Keratinocyte (primary cell): Measurements from ENCODE around the gene DEPDC4. TPM values are rescaled to one million over a fixed set of nuclear protein-coding genes. Genes with fewer than 3 reads are reported as not detected.
"Not testable (repeated sequence)": the region's sequence is repeated elsewhere in the genome, so short reads cannot be mapped to it uniquely, and the experiment has no call there.

Experiments used
- DNase-seq: peaks from one replicate; pipeline ENCODE4 v3.0.0-alpha.2; 2011; ENCODE audit warnings: low read depth, missing footprints, low spot score
- FAIRE-seq: peaks from 2 replicates; lab custom pipeline; 2011; peaks lifted over from hg19 to GRCh38; lab: Jason Lieb, UNC
- H2AFZ ChIP-seq: 2 replicates; pipeline ENCODE4 v1.6.0; 2012; ENCODE audit warnings: low read length, control low read depth, inconsistent platforms; ENCODE audit not compliant: control insufficient read depth
- H3K27ac ChIP-seq: 2 replicates; pipeline ENCODE4 v1.5.1; 2011; ENCODE audit warnings: low read length; ENCODE audit not compliant: control insufficient read depth, insufficient read depth
- H3K27me3 ChIP-seq: 3 replicates; pipeline ENCODE4 v1.6.0; 2011; ENCODE audit warnings: low read length; ENCODE audit not compliant: control insufficient read depth, insufficient read depth; ENCODE audit errors: extremely low read depth
- H3K36me3 ChIP-seq, 2 experiments: 2 replicates in 1 of 2; 3 replicates in 1 of 2; pipeline ENCODE4 v1.5.1; 2011; ENCODE audit warnings: low read length in 2 of 2, mild to moderate bottlenecking in 1 of 2; ENCODE audit not compliant: control insufficient read depth in 2 of 2, insufficient read depth in 2 of 2; ENCODE audit errors: extremely low read depth in 1 of 2
- H3K4me1 ChIP-seq: 3 replicates; pipeline ENCODE4 v1.5.1; 2011; ENCODE audit warnings: low read length; ENCODE audit not compliant: control insufficient read depth, insufficient read depth; ENCODE audit errors: extremely low read depth
- H3K4me2 ChIP-seq: 3 replicates; pipeline ENCODE4 v1.6.0; 2011; ENCODE audit warnings: low read depth, low read length; ENCODE audit not compliant: control insufficient read depth, insufficient read depth; ENCODE audit errors: extremely low read depth
- H3K4me3 ChIP-seq, 3 experiments: fragments of 200-600 bp in 1 of 3; sonication (generic) in 1 of 3; 2 replicates in 2 of 3; 3 replicates in 1 of 3; pipeline ENCODE4 v1.5.1; 2011 to 2016; ENCODE audit warnings: low read length in 3 of 3, mild to moderate bottlenecking in 3 of 3, control low read depth in 2 of 3, inconsistent platforms in 1 of 3, low read depth in 1 of 3, mixed read lengths in 1 of 3, mixed run types in 1 of 3, moderate library complexity in 1 of 3; ENCODE audit not compliant: control insufficient read depth in 2 of 3, insufficient read depth in 2 of 3; ENCODE audit errors: extremely low read depth in 1 of 3
- H3K79me2 ChIP-seq: 2 replicates; pipeline ENCODE4 v1.6.0; 2012; ENCODE audit warnings: low read length; ENCODE audit not compliant: control insufficient read depth, insufficient read depth
- H3K9ac ChIP-seq: 3 replicates; pipeline ENCODE4 v1.6.0; 2011; ENCODE audit warnings: low read length; ENCODE audit not compliant: control insufficient read depth, insufficient read depth; ENCODE audit errors: extremely low read depth
- H3K9me1 ChIP-seq: 3 replicates; pipeline ENCODE4 v1.6.0; 2011; ENCODE audit warnings: low read length; ENCODE audit not compliant: control insufficient read depth, insufficient read depth; ENCODE audit errors: extremely low read depth
- H3K9me3 ChIP-seq: 2 replicates; pipeline ENCODE4 v1.5.1; 2012; ENCODE audit warnings: low read depth, low read length; ENCODE audit not compliant: control insufficient read depth
- H4K20me1 ChIP-seq: 3 replicates; pipeline ENCODE4 v1.6.0; 2011; ENCODE audit warnings: low read length; ENCODE audit not compliant: control insufficient read depth, insufficient read depth; ENCODE audit errors: extremely low read depth
- EZH2 ChIP-seq: IDR thresholded peaks from one replicate; pipeline ENCODE4 v1.6.1; 2012; ENCODE audit warnings: inconsistent platforms, mild to moderate bottlenecking, low read length, moderate library complexity
- dilution Hi-C: fragments of 300-500 bp; cut with MboI; formaldehyde crosslinking; loops from one replicate; pipeline ENCODE4 v1.7.0; 2020; ENCODE audit warnings: low sequenced_read_pairs; ENCODE audit not compliant: extremely low pct_ligation_motif_present
- polyA plus RNA-seq, 5 experiments: library from polyadenylated mRNA; depleted of rRNA in 3 of 5; stranded (reverse) in 3 of 5; stranded (forward) in 1 of 5; unstranded in 1 of 5; fragments of >200 nt; gene quantifications; 1 replicate in 1 of 5; 2 replicates in 3 of 5; 3 replicates in 1 of 5; pipeline versions ENCODE4 v1.2.1 to v1.2.3, GENCODE V29; 2011 to 2012; ENCODE audit warnings: missing spikeins in 2 of 5, low read depth in 1 of 5, low replicate concordance in 1 of 5
- TF ChIP-seq, protein P1 (sequence below), 3 experiments: IDR thresholded peaks in 1 of 3; conservative IDR thresholded peaks in 1 of 3; optimal IDR thresholded peaks in 1 of 3; 2 replicates in 2 of 3; 3 replicates in 1 of 3; pipeline versions ENCODE3 to v1.5.1; 2011; ENCODE audit warnings: low read length in 3 of 3, mild to moderate bottlenecking in 3 of 3, moderate library complexity in 2 of 3, control low read depth in 1 of 3, inconsistent platforms in 1 of 3; ENCODE audit not compliant: insufficient read depth in 2 of 3; ENCODE audit errors: extremely low read depth in 1 of 3

The DEPDC4 gene
- polyA plus RNA-seq, 1 donor (not counting 4 experiments of a cell fraction or from before 2014, with no cell fraction given) = 2.4 TPM

- H3K27me3 ChIP-seq = no peaks in the 10 kb centered on the region
- H3K79me2 ChIP-seq = no peaks in the 10 kb centered on the region
- peak overlapping the region; percentile 69 for H3K4me2 ChIP-seq
- H3K9ac ChIP-seq = no peak overlapping the region
- no peaks in the 10 kb centered on the region for H3K36me3 ChIP-seq
- no peaks in the 10 kb centered on the region for H3K9me3 ChIP-seq
- H3K4me3 ChIP-seq = peak overlapping the region in 1 of 3 experiments; percentile 7
- H3K4me1 ChIP-seq = peaks cover 19% of the 10 kb centered on the region
- H3K9me1 ChIP-seq = no peaks in the 10 kb centered on the region
- no peaks in the 10 kb centered on the region for H4K20me1 ChIP-seq
- TF ChIP-seq EZH2 = no peak
- TF ChIP-seq, protein P1, sequence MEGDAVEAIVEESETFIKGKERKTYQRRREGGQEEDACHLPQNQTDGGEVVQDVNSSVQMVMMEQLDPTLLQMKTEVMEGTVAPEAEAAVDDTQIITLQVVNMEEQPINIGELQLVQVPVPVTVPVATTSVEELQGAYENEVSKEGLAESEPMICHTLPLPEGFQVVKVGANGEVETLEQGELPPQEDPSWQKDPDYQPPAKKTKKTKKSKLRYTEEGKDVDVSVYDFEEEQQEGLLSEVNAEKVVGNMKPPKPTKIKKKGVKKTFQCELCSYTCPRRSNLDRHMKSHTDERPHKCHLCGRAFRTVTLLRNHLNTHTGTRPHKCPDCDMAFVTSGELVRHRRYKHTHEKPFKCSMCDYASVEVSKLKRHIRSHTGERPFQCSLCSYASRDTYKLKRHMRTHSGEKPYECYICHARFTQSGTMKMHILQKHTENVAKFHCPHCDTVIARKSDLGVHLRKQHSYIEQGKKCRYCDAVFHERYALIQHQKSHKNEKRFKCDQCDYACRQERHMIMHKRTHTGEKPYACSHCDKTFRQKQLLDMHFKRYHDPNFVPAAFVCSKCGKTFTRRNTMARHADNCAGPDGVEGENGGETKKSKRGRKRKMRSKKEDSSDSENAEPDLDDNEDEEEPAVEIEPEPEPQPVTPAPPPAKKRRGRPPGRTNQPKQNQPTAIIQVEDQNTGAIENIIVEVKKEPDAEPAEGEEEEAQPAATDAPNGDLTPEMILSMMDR (optimal IDR thresholded peaks at IDR 0.05 in 1 of 3, IDR thresholded peaks at IDR 0.05 in 1 of 3, conservative IDR thresholded peaks at IDR 0.05 in 1 of 3; ENCODE audit: extremely low read depth in 1 of 3, insufficient read depth in 2 of 3, low read length in 3 of 3) = peak; percentile 34 to 78 (median 39)
- peak overlapping the region; percentile 31 for H3K27ac ChIP-seq
- peak; percentile 15 for DNase-seq
- FAIRE-seq = peak; percentile 78
- dilution Hi-C loops = no loop called here
- H2AFZ ChIP-seq = peak overlapping the region; percentile 5
Observed at GRCh38 chr12:100229036-100229635, 37.7 kb downstream of the DEPDC4 start.

- Histone ChIP-seq H4K20me1 (no peaks in the 10 kb centered on the region), H3K9ac (no peak overlapping the region), H2AFZ (no peak overlapping the region), H3K9me3 (no peaks in the 10 kb centered on the region), H3K4me1 (peaks cover 18% of the 10 kb centered on the region), H3K27me3 (no peaks in the 10 kb centered on the region), H3K27ac (no peak overlapping the region), H3K4me2 (no peak overlapping the region), H3K4me3 (no peak overlapping the region), H3K79me2 (no peaks in the 10 kb centered on the region), H3K36me3 (peaks cover 0 to 1% of the 10 kb centered on the region in 2 experiments), H3K9me1 (no peaks in the 10 kb centered on the region)
- DNase-seq (peak; percentile 86), FAIRE-seq (peak; percentile 79)
- no peak for TF ChIP-seq EZH2
- TF ChIP-seq, protein P1 (optimal IDR thresholded peaks at IDR 0.05 in 1 of 3, IDR thresholded peaks at IDR 0.05 in 1 of 3, conservative IDR thresholded peaks at IDR 0.05 in 1 of 3; ENCODE audit: extremely low read depth in 1 of 3, insufficient read depth in 2 of 3, low read length in 3 of 3) = no peak
- dilution Hi-C loops = no loop called here
Observed at GRCh38 chr12:100225491-100225890, 41.4 kb downstream of the DEPDC4 start.

DNA sequence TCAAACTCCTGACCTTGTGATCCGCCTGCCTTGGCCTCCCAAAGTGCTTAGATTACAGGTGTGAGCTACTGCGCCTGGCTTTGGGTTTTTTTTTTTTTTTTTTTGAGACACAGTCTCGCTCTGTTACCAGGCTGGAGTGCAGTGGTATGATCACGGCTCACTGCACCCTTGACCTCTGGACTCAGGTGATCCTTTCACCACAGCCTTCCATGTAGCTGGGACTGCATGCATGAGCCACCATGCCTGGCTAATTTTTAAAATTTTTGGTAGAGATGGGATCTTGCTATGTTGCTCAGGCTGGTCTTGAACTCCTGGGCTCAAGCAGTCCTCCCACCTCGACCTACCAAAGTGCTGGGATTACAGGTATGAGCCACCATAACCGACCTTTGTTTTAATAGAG, 44.7 kb downstream of the DEPDC4 start:
- H3K27ac ChIP-seq, dilution Hi-C loops, H3K27me3 ChIP-seq, H3K9me1 ChIP-seq, H2AFZ ChIP-seq, DNase-seq, H3K4me3 ChIP-seq, H3K79me2 ChIP-seq, FAIRE-seq, H3K9ac ChIP-seq, H3K9me3 ChIP-seq, H3K4me2 ChIP-seq, H4K20me1 ChIP-seq, H3K36me3 ChIP-seq, H3K4me1 ChIP-seq: not testable (repeated sequence)
